ENCODE data around the gene CCNF.
"Not testable (repeated sequence)": the region's sequence is repeated elsewhere in the genome, so short reads cannot be mapped to it uniquely, and the experiment has no call there.

The CCNF gene

DNA sequence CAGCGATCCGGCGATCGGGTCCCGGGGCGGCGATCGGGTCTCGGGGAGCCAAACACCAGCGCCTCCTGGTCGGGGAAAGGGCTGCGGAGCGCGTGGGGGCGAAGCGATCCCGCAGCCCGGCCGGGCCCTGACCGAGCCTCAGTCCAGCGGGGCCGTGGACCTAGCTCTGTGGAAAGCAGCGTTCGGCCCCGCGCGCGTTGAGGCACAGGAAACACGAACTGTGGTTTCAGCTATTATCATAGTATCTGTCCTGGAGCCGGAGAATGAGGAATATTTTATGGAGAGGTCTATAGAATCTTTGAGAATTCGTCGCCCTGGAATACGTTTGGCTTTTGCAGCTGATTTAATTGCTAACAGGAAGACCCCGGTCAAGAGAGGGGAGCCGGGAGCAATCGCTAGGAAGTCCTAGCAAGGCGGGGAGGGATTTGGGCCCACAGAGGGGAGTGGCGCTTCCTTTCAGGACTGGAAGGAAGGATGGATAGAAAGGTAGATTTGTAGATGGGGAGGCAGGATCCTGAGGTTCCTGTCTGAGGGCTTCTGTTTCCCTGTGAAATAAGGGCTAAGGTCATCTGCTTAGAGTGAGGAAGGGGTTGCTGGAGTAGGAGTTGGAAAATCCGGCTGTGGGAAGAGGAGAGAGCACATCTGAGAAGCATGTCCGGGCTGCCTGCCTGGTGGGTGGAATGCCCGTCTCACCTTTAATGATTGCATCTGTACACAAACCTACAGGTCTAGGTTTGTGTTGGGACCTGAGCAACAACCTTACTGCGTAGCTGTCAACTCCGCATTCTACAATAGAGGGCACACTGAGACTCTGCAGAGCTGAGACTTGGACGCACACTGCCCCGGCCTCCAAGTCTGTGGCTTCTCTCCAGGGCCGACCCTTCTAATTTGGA, 770 bp downstream of the CCNF start:
- no peak for DNase-seq

DNA sequence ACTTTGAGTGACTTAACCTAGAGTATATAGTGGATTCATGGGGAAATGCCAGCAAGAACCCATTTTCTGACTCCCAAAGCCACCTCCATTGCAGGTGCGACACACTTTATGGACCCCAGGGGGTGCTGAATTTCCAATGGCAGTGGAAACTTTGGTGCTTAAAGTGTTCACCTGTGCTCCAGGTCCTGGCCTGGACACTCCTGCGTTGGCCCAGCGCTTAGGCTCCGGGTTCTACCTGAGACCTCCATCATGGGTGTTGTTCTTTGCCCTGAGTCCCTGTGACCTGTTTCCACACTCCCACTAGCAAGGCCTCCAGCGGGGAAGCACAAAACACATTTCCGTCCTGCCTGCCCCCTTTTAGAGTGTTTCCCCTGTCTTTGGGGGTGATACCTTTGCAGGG, 3.0 kb downstream of the CCNF start:
- DNase-seq, result no peak

DNA sequence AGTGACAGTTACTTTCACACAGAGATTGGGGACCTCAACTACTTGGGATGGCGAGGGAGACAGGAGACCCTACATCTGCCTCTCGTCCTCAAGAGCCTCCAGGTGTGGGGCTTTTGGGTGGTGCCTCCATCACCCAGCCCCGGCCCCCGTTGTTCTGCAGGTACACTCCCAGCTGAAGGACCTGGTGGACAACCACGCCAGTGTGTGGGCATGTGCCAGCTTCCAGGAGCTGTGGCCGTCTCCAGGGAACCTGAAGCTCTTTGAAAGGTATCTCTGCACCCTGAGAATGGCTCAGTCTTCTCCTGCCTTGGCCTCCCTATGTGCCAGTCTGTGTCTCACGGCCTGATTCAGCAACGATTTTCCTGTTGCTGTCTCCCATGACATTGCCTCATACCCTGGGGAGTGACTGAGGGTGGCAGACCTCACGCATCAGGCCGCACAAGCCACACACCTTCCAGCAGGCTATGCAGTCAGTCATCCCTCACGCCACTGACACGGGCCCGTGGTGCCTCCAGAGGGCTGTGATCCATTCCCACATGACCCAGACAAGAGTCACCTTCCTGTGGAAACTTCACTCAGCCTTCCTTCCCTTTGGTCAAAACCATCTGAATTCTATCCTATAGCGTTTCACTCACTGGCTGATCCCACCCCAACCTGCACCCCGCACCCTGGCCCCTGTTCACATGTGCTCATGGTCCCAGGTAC, 3.7 kb downstream of the CCNF start:
- DNase-seq, result no peak

DNA sequence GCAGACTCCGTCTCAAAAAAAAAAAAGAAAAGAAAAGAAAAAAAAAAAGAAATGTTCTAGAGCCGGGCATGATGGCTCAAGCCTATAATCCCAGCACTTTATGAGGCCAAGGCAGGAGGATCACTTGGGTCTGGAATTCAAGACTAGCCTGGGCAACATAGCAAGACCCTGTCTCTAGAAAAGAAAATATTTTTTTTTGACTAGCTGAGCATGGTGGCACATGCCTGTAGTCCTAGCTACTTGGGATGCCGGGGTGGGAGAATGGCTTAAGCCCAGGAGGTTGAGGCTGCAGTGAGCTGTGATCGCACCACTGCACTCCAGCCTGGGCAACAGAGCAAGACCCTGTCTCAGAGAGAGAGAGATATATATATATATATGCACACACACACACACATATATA, 6.0 kb downstream of the CCNF start:
- not testable (repeated sequence) for DNase-seq

DNA sequence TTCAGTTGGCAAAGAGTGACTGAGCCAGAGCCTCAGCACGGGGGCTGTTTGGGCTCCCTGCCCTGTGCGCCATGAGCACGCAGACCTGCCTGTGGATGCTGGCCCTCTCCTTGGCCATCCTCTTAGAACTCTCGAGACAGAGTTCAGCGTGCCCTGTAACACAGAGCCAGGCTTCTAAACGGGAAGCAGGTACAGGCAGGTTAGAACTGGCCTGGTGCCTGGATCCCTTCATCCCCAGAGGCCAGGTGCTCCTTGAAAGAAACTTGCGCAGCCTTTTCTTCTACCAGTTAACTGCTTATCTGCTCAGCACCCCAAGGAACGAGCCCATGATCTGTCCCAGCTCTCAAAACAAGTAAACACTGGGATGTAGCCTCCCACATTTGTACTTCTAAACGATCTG, 6.9 kb downstream of the CCNF start:
- DNase-seq, result no peak

DNA sequence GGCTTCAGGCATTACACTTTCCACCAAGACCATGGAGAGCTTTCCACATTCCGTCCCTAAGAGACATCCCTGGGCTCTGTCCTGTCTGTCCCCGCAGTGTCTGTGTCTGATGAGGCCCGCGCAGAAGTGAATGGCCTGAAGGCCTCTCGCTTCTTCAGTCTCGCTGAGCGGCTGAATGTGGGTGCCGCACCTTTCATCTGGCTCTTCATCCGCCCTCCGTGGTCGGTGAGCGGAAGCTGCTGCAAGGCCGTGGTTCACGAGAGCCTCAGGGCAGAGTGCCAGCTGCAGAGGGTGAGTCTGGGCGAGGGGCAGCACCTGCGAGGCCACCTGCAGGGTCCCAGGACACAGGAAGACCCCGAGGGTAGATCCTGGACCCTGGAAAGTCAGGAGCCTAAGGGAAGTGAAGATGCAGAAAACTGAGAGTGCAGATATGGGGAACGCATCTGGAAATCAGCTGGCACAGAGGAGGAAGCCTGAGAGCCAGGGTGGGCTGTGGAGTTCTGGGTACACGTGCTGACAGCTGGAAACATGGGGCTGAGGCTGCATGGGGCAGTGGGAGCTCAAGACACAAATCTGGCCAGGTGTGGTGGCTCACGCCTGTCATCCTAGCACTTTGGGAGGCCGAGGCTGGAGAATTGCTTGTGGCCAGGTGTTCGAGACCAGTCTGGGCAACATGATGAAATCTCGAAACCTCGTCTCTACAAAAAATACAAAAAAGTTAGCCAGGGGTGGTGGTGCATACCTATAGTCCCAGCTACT, 8.0 kb downstream of the CCNF start:
- no peak for DNase-seq

DNA sequence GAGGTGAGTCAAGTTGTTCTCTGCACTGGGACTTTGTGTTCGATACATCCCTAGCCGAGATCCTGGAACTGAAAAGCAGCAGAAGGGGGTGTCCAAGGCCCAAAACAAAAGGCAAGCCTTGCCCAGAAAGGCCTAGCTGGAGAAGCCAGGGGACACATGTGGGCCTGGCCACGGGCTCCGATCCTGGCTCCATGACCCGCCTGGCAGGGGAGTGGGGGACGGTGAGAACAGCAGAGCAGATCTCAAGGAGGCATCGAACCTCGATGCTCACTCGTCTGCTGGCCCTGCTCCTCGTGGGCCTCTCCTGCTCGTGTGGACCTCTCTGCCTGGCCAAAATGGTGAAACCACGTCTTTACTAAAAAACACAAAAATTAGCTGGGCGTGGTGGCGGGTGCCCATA, 8.9 kb downstream of the CCNF start:
- no peak for DNase-seq

DNA sequence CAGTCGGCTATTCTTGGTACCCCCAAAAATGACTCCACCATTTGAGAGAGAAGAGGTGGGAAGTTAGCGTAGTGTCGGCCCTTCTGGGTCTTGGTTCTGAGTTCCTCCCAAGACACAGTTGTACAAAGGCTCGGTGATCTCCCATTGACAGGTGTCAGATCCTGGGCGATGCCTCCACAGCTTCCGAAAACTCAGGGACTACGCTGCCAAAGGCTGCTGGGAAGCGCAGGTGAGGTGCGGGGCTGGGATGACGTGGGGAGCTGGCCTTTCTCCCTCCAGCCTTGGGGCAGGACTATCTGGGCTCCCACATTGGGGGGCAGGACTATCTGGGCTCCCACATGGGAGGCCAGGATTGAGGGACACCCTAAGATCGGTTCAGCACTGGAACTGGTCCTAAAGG, 10.4 kb downstream of the CCNF start:
- DNase-seq, result no peak

DNA sequence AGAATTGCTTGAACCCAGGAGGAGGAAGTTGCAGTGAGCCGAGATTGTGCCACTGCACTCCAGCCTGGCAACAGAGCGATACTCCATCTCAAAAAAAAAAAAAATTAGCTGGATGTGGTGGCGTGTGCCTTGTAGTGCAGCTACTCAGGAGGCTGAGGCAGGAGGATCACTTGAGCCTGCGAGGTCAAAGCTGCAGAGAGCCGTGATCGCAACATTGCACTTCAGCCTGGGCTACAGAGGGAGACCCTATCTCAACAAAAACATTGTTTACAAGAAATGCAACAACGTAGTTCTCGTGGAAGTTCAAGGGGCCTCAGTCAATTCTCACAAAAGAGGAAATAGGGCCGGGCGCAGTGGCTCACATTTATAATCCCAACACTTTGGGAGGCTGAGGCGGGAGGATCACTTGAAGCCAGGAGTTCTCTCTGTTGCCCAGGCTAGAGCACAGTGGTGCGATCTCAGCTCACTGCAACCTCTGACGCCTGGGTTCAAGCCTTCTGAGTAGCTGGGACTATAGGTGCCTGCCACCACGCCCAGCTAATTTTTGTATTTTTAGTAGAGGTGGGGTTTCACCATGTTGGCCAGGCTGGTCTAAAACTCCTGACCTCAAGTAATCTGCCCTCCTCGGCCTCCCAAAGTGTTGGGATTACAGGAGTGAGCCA, 12.0 kb downstream of the CCNF start:
- not testable (repeated sequence) for DNase-seq

DNA sequence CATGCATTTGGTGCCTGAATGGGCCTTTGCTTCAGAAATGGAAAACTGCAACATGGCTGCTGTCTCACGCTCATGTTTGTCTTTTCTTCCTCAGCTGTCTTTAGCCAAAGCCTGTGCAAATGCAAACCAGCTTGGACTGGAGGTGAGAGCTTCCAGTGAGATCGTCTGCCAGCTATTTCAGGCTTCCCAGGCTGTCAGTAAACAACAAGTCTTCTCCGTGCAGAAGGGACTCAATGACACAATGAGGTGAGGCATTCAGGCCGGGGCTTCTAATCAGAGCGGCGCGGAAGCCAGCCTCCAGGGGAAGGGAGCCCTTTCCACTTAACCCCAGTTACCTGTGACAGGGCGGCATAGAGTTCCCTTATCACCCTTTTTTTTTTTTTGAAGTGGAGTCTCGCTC, 14.3 kb downstream of the CCNF start:
- no peak for DNase-seq

DNA sequence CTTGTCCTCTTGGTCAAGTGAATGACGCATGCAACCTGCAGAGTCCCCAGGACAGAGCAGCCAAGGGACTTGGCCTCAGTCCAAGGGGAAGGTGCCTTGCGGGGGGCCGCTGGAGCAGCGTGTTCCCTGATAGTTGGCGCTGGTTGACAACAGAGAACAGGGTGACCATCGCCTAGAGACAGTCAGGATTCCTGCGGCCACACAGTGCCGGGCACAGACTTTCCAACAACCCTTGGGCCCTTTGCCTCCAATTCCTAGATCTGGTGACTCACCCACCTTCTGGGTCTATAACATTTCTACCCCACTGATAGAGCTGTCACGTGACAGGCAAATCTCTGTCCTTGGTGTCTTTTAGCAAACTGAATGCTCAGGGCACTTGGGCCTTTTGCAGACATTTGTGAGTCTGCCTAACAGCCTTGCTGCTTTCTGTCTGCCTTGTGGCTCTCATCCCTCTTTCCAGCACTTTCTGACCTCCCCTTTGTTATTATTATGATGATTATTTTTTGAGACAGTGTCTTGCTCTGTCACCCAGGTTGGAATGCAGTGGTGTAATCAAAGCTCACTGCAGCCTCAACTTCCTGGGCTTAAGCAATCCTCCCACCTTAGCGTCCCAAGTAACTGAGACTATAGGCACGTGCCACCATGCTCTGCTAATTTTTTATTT, 18.8 kb downstream of the CCNF start:
- no peak for DNase-seq

DNA sequence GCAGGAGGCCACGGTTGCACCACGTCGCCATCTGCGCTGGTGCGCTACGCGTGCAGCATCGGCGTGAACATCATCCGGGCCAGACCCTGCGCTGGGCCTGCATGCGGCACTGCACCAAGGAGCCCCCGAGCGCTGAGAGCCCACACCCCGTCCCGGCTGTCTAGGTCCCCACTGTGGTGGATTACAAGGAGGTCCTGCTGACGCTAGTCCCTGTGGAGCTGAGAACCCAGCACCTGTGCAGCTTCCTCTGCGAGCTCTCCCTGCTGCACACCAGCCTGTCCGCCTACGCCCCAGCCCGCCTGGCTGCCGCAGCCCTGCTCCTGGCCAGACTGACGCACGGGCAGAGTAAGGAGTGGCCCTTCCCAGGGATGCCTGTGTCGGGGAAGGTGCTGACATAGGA, 19.9 kb downstream of the CCNF start:
- no peak for DNase-seq

DNA sequence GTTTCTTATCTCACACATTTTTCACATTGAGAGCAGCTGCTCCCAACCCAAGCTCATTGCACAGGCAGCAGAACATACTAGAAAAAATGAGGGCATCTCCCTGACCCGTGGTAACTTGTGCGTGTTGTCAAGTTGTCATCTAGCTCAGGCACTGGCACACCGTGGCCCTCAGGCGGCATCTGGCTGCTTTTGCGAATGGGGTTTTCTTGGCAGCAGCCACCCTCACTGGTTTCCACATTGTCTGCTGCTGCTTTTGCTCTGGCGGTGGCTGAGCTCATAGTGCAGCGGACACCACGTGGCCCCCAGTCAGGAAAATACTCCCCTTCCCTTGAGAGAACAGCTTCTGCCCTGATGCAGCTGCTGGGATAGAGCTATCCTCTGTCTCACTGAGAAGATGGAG, 21.3 kb downstream of the CCNF start:
- DNase-seq, result no peak

DNA sequence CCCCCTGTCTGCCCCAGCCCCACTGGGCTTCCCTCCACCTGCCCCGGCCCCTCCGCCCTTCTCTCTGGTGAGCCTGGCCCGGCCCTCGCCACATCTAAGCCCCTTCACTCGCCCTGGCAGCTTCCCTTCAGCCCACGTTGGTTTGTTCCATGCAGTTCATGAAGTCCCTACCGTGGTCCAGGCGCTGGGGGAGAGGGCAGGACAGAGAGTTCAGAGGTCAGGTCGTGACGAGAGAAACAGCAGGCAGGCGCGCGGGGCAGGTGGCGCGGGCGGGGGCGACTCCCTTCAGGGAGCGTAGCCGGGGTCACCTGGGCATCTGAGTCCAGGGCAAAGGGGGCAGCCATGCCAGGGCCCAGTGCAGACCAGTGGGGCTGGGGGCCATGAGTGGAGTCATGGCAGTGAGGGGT, 21.7 kb downstream of the CCNF start:
- DNase-seq, result no peak

DNA sequence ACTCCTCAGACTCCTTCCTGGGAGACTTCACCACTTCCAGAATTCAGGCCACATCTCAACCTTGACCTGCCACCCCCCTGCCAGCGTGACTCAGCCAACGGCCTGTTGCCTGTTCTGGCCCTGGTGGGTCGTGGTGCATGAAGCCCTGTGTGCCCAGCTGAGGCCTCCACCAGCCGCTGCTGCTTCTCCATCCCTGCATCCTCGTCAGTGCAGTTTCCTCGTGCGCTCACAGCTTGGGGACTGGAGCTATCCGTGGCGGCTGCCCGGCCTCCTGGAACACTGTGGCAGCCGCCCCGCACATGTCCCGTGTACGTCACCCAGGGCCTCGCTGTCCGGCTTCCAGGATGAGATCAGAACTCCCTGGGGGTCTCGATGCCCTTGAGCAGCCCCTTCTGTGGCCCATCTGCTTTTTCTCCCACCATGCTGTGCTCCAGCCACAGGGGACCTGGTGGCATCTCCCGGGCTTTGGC, 22.6 kb downstream of the CCNF start:
- DNase-seq, result no peak

DNA sequence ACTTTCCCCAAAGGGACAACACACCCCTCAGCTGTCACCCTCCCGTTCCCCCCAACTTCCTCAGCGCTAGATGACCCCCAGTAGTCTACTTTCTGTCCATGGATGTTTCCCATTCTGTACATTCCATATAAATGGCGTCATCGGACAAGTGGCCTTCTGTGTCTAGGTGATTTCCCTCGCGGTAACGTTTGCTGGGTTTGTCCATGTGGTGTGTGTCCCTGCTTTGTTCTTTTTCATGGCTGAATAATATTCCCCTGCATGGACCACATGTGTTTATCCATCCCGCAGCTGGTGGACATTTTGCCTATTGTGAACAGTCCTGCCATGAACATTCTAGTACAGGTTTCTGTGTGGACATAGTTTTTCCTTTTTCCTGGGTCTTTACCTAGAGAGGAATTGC, 23.4 kb downstream of the CCNF start:
- no peak for DNase-seq

DNA sequence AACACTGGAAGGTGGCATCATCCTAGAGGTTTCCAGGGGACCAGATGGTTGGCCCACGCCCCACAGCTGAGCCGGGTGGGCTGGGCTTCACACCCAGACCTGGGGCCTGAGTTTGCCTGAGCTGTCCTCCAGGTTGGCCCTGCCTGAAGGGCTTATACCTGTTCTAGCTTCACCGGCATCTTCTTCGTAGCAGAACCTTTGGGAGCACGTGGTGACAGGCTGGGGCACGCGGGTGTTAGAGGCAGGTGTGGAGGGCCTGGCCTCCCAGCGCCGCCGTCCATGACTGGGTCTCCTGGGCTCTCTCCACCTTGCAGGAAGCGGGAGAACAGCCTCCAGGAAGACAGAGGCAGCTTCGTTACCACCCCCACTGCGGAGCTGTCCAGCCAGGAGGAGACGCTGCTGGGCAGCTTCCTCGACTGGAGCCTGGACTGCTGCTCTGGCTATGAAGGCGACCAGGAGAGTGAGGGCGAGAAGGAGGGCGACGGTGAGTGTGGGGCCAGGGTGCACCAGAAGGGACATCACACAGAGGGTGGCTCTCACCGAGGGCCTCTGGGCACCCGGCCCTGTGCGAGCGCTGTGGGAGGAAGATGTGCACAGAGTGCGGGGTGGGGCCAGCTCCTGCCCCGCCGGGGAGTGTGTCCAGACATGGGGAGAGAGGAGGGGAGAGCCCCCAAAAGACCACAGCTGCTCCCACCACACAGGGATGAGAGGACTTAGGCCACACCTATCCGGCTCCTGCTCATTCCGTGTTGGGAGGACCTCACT, 26.0 kb downstream of the CCNF start:
- DNase-seq, result no peak

DNA sequence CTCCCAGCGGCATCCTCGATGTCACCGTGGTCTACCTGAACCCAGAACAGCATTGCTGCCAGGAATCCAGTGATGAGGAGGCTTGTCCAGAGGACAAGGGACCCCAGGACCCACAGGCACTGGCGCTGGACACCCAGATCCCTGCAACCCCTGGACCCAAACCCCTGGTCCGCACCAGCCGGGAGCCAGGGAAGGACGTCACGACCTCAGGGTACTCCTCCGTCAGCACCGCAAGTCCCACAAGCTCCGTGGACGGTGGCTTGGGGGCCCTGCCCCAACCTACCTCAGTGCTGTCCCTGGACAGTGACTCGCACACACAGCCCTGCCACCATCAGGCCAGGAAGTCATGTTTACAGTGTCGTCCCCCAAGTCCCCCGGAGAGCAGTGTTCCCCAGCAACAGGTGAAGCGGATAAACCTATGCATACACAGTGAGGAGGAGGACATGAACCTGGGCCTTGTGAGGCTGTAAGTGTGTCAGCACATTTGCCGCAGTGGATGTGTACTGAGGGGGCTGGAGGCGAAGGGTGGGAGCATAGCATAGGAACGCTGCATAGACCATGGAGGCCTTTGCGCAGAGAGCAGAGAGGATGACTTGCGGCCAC, 27.4 kb downstream of the CCNF start:
- DNase-seq, result no peak

DNA sequence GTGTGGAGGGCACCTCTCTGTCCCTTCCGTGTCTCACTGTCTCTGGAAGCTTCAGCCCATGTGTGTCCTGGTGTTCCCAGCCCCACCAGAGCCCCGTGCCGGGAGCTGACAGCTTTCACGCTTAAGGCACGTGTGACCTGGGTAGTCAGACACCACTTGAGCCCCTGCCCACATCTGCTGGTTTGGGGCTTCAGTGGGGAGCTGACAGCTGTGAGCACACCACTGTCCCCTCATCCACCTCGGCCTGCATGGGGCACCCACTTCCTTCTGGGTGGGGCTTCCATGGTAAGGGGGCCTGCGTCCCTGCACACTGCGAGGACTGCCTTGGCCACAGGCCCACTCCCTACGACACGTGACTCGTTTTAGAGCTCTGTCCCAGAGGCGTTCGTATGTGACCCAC, 28.0 kb downstream of the CCNF start:
- DNase-seq, result no peak

DNA sequence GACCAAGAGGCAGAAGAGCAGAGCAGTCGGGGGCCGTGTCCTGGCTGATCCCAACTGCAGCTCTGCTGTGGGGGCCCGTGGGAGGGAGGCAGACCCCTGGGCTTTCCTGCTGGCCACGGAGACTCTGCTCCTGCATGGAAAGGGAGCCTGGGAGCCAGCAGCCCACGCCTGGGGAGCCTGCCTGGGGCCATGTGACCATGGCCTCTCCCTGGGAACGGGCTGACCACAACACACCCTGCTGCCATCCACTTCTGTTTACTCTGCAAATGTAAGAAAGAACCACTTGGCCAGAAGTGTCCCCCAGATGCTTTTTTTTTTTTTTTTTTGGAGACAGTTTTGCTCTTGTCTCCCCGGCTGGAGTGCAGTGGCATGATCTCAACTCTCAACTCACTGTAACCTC, 28.7 kb downstream of the CCNF start:
- DNase-seq, result no peak
